GM18520 (cell line): ENCODE data around the gene SLC35G6.
"Not testable (repeated sequence)": the region's sequence is repeated elsewhere in the genome, so short reads cannot be mapped to it uniquely, and the experiment has no call there.

ENCODE experiments used
- ATAC-seq: cut with Tn5 transposase; IDR thresholded peaks from one replicate; pipeline ENCODE4 v1.9.1; 2021; ENCODE audit not compliant: unreplicated experiment

SLC35G6 gene

DNA sequence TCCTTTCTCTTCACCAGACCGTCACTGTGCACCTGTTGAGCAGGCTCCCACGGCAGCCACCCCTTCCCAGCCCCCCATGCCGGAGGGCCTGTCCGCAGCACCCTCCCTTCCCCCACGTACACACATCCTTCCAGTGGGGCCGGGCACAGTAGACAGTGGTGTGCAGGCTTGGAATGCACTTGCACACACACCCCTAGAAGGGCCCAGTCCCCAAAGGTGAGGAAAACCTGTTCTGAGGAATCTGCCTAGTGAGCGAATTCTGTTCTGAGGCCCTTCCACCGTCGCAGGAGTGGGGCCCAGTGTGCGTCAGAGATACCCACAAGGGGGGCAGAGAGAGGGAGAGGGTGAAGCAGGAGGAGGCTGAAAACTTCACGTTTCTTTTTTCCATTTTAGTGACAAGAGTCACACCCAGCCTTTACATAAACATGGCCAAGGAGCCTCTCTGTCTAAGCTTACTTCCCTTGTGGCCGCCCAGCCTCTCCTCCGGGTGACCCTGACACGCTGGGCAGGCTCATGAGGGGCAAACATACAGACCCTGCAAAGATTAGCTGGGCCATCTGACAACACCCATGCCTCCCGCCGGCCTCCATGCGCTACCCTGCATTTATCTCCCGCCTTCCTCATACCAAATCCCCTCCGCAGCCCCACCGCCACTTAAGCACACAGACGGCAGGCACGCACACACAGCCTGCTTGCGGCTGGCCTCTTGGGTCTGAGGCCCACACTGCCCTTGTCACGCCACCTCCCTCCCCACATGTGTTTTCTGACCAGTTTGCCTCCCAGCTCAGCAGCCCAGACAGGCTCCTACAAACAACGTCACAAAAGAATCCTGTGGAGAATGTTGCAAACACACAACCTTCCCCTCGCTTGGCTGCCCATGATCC is 3.6 kb upstream of the SLC35G6 start:
- no peak for ATAC-seq

DNA sequence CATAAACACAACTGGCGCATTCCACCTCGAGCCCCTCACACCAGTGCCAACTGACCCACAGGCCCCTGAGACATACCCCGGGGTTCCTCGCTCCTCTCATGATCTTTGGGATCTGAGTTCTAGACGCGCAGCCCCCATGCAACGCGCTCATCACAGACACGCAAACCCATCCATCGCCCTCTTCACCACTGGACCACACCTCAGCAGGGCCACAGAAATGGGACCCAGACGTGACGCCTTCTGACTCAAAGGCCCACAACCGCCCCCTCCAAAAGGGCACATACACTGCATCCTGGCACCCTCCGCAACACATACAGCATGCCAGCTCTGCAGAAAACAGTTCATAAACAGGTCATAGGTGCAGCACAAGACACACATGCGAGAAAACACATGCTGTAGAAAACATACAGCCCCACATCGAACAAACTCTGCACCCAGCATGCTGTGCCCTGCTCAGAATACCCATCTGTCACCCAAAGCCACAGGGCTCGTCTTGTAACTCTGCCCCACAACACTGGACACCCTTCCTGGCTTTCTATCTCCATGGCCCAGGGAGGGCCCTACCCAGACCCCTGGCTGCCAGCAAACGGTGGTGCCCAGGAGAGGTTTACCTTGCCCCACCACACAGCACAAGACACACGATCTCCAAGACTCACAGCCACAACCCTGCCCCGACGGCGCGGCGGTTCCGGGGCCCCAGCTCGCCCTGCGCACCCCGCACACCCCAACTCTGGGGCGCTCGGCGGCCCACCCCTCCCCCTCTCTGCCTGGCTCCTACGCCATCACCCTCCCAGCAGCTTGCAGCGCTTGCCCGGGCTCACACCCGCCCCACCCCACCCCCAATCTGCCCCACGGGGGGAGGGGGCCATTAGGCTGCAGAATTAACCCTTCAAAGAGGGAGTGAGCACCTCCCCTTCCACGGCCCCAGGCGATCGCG is 2.7 kb upstream of the SLC35G6 start:
- no peak for ATAC-seq

DNA sequence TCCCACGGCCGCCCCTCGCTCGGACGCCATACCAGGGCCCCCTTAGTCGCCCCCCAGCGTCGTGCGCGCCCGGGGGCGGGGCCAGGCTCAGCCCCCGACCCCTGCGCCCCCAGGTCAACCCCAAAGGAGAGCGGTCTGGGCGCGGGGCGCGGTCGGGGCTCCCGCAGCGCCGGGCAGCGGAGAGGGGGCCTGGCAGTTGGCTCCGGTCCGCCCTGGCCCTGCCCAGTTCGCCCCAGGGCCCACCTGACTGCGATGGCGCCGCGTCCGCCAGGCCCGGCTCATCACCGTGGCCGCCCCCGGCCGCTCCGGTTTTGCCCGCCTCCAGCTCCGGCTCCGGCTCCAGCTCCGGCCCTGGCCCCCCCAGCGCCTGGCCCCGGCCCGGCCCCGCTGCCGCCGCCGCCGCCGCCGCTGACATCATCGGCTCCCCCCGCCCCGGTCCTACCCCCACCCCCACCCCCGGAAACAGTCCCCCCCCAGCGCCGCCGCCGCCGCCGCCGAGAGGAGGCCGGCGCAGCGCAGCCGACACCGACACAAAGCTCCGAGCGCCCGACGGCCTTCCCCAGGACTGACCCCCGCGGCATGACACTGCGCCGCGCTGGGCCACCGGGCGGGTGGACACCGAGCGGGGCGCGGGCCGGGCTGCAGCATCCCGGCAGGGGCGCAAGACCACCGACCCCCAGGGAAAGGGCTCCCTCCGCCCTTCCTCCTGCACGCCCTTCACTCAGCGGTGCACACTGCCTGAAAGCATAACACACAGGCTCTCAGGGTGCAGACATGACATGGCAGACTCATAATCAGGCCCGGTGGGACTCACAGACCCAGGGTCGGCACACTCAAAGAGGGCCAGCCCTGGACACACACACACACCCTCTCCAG is 1.8 kb upstream of the SLC35G6 start, which contains the start of gene ZBTB4:
TSS of gene ZBTB4 (minus strand) at position 419 of the 876 bp plus-strand sequence. CDS start 12,830 bp downstream, outside the sequence.
- no peak for ATAC-seq

DNA sequence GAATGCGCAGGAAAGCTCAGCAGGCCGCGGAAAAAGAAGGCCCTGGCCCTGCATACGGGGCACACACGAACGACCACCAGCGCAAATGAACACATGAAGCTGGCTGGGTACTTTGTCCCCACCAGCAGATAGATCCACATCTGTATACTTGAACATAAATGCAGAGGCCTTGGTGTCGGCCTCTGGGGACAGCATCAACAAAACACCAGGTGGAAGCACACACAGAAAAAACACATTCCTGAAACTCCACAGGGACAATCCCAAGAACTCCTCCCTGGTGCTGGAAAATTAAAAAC is 1.2 kb upstream of the SLC35G6 start:
- ATAC-seq = no peak

DNA sequence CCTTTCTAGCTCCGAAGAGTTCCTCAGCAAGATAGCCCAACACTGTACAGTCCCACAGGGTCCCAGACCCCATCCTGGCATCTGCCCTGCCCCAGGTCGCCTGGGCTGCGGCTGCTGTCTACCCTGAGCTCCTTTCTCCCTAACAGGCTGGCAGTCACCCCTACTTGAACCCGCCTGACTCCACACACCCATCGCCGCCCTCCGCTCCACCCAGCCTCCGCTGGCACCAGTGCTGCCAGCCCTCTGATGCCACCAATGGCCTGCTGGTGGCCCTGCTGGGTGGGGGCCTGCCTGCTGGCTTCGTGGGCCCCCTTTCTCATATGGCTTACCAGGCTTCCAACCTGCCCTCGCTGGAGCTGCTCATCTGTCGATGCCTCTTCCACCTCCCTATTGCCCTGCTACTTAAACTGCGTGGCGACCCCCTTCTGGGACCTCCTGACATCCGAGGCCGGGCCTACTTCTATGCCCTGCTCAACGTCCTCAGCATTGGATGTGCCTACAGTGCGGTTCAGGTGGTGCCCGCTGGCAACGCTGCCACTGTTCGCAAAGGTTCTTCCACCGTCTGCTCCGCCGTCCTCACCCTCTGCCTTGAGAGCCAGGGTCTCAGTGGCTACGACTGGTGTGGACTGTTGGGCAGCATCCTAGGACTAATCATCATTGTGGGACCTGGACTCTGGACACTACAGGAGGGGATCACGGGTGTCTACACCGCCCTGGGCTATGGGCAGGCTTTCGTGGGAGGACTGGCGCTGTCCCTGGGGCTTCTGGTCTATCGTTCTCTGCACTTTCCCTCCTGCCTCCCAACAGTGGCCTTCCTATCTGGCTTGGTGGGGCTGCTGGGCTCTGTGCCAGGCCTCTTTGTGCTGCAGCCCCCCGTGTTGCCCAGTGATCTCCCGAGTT is 846 bp downstream of the SLC35G6 start:
- not testable (repeated sequence) for ATAC-seq

DNA sequence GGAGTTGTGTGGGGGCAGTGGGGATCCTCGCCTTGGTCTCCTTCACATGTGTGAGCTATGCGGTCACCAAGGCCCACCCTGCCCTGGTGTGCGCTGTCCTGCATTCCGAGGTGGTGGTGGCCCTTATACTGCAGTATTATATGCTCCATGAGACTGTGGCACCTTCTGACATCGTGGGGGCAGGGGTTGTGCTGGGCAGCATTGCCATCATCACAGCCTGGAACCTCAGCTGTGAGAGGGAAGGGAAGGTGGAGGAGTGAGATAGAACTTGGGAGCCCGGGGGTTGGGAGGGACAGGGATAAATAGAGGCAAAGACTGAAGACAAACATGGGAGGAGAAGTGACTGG is 1.5 kb downstream of the SLC35G6 start:
- not testable (repeated sequence) for ATAC-seq

DNA sequence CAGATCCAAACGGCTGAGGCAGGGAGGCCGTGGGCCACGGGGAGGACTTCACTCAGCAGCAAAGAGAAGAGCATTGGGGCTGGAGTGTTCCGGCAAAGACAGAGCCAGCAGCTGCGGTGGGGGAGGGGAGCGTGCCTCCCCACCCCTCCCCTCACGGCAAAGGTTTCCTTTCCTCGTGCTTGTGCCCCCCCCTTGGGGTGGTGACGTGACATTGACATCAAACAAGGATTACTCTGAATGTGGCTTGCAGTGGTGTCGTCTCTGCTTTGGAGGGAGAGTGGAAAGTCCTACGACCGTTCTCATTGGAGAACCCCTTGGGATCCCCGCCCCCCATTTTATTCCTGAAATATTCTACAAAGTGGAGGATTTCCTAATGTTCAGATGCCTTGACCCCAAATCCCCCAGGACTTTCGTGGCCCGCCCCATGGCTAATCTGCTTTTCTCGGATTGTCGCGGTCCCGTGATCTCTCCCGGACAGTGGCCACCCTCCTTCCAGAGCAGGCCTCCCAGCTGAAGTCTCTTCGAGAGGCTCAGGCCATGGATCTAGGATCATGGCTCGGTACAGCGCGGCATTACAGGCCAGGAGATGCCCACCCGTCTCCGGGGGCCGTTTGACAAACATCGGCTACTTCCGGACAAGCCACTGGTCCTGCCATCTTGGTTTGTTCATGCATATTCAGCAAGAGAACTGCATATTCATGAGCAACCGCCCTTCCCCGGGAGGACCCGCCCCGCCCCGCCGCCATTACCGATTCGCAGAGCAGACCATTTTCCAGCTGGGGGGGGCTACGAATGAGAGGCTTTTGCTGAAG is 2.2 kb downstream of the SLC35G6 start:
- no peak for ATAC-seq

DNA sequence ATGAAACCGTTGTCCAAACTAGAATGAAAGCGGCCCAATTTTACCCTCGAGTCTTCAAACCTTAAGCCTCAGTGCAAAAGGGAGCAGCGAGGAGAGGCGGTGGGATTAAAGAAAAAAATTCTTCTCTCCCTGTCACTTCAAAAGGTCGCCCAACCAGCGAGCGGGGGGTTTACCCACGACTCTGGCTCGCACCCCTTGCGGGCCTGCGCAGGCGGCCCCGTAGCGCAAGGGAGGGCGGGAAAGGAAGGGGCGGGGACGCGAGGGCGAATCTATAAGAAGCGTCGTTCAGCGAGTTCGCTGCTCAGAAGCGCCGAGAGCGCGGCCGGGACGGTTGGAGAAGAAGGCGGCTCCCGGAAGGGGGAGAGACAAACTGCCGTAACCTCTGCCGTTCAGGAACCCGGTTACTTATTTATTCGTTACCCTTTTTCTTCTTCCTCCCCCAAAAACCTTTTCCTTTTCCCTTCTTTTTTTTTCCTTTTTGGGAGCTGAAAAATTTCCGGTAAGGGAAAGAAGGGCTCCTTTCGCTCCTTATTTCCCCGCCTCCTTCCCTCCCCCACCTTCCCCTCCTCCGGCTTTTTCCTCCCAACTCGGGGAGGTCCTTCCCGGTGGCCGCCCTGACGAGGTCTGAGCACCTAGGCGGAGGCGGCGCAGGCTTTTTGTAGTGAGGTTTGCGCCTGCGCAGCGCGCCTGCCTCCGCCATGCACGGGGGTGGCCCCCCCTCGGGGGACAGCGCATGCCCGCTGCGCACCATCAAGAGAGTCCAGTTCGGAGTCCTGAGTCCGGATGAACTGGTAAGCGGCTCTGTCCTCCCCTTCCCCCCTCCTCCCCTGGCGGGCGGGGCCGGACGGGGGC is 3.0 kb downstream of the SLC35G6 start, which contains the start of gene POLR2A:
TSS of gene POLR2A (plus strand) at position 300 of the 852 bp plus-strand sequence.
- ATAC-seq = peak; percentile 59

DNA sequence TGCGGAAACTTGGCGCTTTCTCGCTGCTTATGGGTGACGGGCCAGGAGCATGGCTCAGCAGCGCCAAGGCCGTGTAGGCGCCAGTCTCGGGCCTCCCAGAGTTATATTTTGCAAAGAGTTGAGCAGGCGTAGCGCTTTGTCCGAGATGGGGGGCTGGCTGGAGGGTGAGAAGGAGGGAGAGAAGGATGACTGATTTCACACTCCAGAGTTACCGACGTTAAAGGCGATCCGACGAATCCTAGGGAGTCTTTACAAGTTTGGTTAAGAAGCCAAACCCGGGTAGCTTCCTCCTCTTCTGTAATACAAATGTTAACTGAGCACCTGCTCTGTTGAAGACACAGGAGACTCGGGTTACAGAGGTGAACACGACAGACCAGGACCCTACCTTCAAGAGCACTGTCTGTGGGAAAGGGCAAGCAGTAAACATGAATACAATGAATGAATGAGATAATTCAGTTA is 3.7 kb downstream of the SLC35G6 start:
- ATAC-seq = peak; percentile 0

DNA sequence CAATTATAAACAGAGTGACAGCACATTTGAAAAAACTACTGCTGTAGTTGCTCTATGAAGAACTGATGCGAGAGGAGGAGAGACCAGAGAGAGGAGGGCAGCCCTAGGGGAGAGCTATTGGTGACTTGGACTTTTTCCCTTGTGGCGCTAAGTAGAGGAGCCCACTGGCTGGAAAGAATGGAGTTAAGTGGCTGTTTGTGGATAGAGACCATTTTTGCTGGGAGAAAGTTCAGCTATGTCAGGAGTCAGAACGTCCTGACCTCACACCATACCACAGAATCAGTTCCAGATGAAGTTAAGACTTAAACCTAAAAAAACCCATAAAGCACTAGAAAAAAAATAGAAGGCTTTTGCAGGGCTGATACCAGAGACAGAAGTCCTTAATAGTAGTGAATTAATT is 4.9 kb downstream of the SLC35G6 start:
- no peak for ATAC-seq

DNA sequence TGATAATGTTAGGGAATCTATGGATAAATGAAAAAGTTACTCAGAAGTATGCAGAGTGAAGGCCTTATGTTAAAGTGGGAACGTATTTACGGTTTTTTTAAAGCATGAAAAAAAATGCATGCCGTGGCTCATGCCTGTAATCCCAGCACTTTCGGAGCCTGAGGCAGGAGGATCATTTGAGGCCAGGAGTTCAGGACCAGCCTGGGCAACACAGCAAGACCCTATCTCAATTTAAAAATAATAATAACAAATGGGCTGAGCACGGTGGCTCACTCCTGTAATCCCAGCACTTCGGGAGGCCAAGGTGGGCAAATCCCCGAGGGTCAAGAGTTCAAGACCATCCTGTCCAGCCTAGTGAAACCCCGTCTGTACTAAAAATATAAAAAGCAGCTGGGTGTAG is 8.9 kb downstream of the SLC35G6 start:
- ATAC-seq = no peak

DNA sequence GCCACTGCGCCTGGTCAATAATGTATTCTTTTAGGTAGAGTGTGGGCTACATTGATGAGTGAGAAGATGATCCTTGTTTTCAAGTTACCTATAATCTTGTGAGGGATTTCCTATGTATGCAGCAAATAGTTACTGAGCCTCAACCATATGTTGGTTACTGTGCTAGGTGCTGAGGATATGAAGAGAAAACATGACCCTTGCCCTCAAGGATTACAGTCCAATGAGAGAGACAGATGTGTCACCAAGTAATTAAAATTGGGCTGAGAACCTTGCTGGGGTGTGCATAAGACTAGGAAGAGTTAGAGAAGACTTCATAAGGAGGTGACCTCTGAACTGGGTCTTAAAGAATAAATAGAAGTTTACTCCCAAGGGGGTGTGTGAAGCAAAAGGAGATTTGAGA is 10.3 kb downstream of the SLC35G6 start:
- ATAC-seq = no peak

DNA sequence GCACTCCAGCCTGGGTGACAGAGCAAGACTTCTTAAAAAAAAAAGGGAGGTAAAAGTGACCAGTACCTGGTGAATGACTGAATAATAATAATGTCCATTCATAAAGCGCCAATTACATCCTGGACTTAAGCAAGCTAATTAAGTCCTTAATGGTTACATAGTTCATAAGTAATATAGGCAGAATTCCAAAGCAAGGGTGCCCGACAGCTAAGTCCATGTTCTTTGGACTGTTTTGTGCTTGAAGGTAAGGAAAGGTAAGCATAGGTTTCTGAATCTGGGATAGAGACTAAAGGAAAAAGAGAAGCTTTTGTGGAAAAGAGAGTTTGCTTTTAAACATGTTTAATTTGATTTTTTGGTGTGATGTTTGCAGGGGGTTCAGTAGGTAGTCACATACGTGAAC is 12.7 kb downstream of the SLC35G6 start:
- no peak for ATAC-seq

DNA sequence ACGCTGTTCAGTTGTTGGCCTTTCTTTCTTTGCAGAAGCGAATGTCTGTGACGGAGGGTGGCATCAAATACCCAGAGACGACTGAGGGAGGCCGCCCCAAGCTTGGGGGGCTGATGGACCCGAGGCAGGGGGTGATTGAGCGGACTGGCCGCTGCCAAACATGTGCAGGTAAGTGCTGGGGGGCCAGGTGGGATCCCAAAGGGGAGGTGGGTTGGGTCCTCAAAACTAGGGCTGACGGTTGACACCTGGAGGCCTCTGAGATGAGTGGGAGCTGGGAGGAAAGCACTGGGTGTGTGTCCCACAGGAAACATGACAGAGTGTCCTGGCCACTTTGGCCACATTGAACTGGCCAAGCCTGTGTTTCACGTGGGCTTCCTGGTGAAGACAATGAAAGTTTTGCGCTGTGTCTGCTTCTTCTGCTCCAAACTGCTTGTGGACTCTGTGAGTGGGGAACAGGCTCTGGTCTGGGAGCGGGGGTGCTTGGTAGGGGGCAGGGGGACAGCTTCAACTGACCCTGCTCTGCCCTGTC is 14.7 kb downstream of the SLC35G6 start:
- ATAC-seq = no peak

DNA sequence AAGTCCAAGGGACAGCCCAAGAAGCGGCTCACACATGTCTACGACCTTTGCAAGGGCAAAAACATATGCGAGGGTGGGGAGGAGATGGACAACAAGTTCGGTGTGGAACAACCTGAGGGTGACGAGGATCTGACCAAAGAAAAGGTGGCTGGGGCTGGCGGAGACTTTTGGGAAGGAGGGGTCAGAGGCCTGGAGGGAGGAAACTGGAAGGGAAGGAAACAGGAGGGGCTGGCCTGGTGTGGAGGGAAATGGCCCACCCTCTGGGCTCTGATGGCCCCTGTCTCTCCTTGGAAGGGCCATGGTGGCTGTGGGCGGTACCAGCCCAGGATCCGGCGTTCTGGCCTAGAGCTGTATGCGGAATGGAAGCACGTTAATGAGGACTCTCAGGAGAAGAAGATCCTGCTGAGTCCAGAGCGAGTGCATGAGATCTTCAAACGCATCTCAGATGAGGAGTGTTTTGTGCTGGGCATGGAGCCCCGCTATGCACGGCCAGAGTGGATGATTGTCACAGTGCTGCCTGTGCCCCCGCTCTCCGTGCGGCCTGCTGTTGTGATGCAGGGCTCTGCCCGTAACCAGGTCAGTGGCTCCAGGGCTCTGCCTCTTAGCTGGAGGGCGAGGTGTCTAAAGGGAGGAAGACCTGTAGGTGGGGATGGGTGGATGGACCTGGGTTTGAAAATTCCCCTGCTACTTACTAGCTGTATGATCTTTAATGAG is 15.4 kb downstream of the SLC35G6 start:
- ATAC-seq = no peak

DNA sequence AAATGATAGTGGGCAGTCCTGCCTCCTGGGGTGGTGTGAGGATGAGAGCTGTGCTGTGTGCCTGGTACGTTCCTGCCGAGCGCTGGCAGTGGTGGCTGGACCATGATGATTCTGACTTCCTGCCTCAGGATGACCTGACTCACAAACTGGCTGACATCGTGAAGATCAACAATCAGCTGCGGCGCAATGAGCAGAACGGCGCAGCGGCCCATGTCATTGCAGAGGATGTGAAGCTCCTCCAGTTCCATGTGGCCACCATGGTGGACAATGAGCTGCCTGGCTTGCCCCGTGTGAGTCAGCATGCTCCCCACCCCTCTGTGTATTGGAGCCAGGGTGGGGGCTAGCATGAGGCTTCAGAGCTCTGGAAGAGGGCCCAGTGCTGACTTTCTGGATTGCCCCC is 16.0 kb downstream of the SLC35G6 start:
- ATAC-seq = no peak

DNA sequence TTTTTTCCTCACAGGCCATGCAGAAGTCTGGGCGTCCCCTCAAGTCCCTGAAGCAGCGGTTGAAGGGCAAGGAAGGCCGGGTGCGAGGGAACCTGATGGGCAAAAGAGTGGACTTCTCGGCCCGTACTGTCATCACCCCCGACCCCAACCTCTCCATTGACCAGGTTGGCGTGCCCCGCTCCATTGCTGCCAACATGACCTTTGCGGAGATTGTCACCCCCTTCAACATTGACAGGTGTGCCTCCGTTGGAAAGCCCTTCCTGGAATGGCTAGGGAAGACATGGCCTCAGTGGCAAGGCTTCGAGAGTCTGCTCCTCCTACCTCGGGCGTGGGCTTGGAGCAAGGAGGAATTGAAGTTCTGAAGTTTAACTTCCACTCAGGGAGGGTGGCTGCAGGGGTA is 16.4 kb downstream of the SLC35G6 start:
- ATAC-seq = no peak
